Forelimb muscle (tissue), 1 donor: ENCODE results near the gene PRR36. TPM values are rescaled to one million over a fixed set of nuclear protein-coding genes. Genes with fewer than 3 reads are reported as not detected.

Experiments
- DNase-seq: peaks from one replicate; pipeline ENCODE4 v3.0.0-alpha.2; 2013; ENCODE audit warnings: low read depth
- polyA plus RNA-seq: library from polyadenylated mRNA; unstranded; fragments of 120-200 nt; gene quantifications from one replicate; pipeline ENCODE4 v1.2.1, GENCODE V29; 2013; ENCODE audit not compliant: insufficient read length

The PRR36 gene
- polyA plus RNA-seq, 1 donor = 0.27 TPM

DNA sequence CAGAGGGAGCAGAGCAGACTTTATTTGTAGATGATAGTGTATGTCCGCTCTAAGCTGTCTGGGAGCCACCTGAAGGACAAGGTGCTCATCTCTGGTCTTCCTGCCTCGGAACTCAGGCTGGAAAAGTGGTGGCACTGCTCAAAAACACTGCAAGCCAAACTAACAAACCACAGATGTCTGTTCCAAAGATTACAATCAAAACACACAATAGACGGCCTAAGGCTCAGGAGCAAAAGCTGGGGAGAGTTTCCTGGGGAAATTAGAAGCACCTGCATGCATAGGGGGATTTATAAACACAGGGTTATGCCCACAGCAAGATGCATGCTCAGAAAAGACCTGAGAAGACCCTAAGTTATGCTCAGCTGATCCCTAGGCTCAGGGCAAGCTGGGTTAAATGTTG lies 53.6 kb downstream of the PRR36 start:
- DNase-seq = no peak

DNA sequence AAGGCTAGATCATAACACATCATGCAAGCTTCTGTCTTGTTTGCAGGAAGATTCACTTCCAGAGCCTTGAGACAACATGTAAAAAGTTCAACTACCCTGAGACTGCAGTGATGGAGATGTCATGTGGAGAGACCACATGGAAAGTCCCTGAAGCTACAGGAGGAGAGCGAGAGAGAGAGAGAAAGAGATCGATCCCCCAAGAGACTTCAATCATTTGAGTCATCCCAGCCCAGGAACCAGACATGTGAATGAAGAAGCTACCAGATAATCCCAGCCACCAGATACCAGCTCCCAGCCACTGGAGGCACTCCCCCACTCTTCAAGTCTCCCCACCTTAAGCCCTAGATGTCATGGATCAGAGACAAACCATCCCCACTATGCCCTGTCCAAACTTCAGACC lies 54.9 kb downstream of the PRR36 start:
- no peak for DNase-seq

DNA sequence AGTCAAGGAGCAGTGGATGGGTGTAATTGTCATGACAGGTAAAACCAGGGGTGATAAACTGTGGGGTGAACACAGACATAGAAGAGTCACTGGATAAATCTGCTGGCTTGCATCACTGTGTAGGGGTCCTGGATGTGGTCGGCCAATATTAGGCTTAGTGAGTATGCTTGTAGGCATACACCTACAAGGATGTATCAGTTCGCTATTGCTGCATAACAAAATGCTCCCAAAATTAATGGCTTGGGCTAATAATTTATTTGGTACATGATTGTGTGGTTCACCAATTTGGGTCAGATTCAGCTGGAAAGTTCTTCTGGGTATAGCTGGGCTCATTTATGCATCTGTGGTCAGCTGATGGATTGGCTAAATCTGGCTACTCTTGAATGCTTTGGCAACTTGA lies 55.4 kb downstream of the PRR36 start:
- no peak for DNase-seq

Other genes starting within 250 kb of the PRR36 start
- gene XAB2, start 244.8 kb downstream of the PRR36 start, polyA plus RNA-seq = 20.4 TPM
- 61.0 TPM for gene PET100, start 244.6 kb downstream of the PRR36 start, polyA plus RNA-seq
- gene PCP2, start 240.7 kb downstream of the PRR36 start, polyA plus RNA-seq = not detected
- 4.0 TPM for gene STXBP2, start 237.3 kb downstream of the PRR36 start, polyA plus RNA-seq
- gene RETN, start 205.3 kb downstream of the PRR36 start, polyA plus RNA-seq = 3.0 TPM
- gene MCEMP1, start 197.3 kb downstream of the PRR36 start, polyA plus RNA-seq = 0.14 TPM
- gene TRAPPC5, start 193.6 kb downstream of the PRR36 start, polyA plus RNA-seq = 36.6 TPM
- 0.78 TPM for gene FCER2, start 172.3 kb downstream of the PRR36 start, polyA plus RNA-seq
- gene CLEC4G, start 142.3 kb downstream of the PRR36 start, polyA plus RNA-seq = 0.10 TPM
- 2.3 TPM for gene CD209, start 126.9 kb downstream of the PRR36 start, polyA plus RNA-seq
- 0.14 TPM for gene CLEC4M, start 111.1 kb downstream of the PRR36 start, polyA plus RNA-seq
- 13.4 TPM for gene EVI5L, start 44.2 kb downstream of the PRR36 start, polyA plus RNA-seq
- 0.23 TPM for gene LRRC8E, start 14.1 kb upstream of the PRR36 start, polyA plus RNA-seq
- gene MAP2K7, start 29.5 kb upstream of the PRR36 start, polyA plus RNA-seq = 23.3 TPM
- 0.24 TPM for gene TGFBR3L, start 40.4 kb upstream of the PRR36 start, polyA plus RNA-seq
- 18.1 TPM for gene SNAPC2, start 45.9 kb upstream of the PRR36 start, polyA plus RNA-seq
- gene CTXN1, start 51.7 kb upstream of the PRR36 start, polyA plus RNA-seq = 2.0 TPM
- 52.7 TPM for gene TIMM44, start 69.3 kb upstream of the PRR36 start, polyA plus RNA-seq
- gene ELAVL1, start 131.3 kb upstream of the PRR36 start, polyA plus RNA-seq = 44.5 TPM
- gene CCL25, start 178.4 kb upstream of the PRR36 start, polyA plus RNA-seq = not detected